IMR-90 (cell line): ENCODE measurements around the gene NRP2.

Source experiments
- POLR2A ChIP-seq: IDR thresholded peaks from 2 replicates; pipeline ENCODE4 v1.6.1; 2012; ENCODE audit warnings: mild to moderate bottlenecking, low read depth, low read length
- RFX5 ChIP-seq: IDR thresholded peaks from 2 replicates; pipeline ENCODE4 v1.8.0; 2012; ENCODE audit warnings: low read depth, mild to moderate bottlenecking, low read length, moderate library complexity
- TF ChIP-seq, protein P1 (sequence below): conservative IDR thresholded peaks from 2 replicates; pipeline ENCODE4 v1.5.1; 2012; ENCODE audit warnings: mild to moderate bottlenecking, low read depth, low read length, improper control_type of control experiment
- TF ChIP-seq, protein P2 (sequence below): fragments of 150-350 bp; IDR thresholded peaks from 2 replicates; pipeline ENCODE4 v1.6.1; 2017; ENCODE audit warnings: mild to moderate bottlenecking, antibody characterized with exemption, low read length, low read depth

DNA sequence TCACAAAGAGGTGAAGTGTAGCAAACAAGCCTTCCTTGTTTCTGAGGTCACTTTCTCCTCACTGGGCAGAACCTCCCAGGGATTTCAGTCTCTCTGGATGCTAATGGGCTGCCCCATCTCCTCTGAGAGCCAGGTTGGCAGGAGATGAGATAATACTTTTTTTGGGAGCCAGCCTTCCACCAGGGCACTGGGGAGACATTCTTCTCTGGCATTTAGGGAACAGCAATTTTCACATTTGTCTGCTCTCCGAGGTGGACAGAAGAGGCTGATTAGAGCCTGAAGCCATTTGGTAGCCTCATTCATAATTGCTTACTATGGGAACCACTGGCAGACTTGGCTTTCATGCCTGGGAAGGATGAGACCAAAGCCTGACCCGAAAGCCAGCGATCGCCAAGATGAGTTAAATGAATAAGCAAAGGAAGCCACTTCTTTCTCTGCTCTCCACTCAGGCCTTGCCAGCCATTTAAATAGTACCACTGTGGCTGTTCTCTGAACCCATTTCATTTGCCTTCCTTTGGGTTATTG lies 70.1 kb downstream of the NRP2 start:
- TF ChIP-seq, protein P1, sequence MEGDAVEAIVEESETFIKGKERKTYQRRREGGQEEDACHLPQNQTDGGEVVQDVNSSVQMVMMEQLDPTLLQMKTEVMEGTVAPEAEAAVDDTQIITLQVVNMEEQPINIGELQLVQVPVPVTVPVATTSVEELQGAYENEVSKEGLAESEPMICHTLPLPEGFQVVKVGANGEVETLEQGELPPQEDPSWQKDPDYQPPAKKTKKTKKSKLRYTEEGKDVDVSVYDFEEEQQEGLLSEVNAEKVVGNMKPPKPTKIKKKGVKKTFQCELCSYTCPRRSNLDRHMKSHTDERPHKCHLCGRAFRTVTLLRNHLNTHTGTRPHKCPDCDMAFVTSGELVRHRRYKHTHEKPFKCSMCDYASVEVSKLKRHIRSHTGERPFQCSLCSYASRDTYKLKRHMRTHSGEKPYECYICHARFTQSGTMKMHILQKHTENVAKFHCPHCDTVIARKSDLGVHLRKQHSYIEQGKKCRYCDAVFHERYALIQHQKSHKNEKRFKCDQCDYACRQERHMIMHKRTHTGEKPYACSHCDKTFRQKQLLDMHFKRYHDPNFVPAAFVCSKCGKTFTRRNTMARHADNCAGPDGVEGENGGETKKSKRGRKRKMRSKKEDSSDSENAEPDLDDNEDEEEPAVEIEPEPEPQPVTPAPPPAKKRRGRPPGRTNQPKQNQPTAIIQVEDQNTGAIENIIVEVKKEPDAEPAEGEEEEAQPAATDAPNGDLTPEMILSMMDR, result no peak
- TF ChIP-seq POLR2A (no peak), RFX5 (no peak)
- TF ChIP-seq, protein P2, sequence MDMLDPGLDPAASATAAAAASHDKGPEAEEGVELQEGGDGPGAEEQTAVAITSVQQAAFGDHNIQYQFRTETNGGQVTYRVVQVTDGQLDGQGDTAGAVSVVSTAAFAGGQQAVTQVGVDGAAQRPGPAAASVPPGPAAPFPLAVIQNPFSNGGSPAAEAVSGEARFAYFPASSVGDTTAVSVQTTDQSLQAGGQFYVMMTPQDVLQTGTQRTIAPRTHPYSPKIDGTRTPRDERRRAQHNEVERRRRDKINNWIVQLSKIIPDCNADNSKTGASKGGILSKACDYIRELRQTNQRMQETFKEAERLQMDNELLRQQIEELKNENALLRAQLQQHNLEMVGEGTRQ, result no peak
